BJ (cell line): ENCODE data around the gene FAM234B. TPM values are rescaled to one million over a fixed set of nuclear protein-coding genes. Genes with fewer than 3 reads are reported as not detected.

Experiments
- CTCF ChIA-PET: fragments of 350-600 bp; formaldehyde crosslinking; extraction: SDS; loops from one replicate; lab custom pipeline; 2021; ENCODE audit warnings: antibody characterized with exemption, inconsistent platforms; lab: Yijun Ruan, JAX
- POLR2A ChIA-PET: fragments of 300-600 bp; sonication (Branson Sonifier 250); formaldehyde crosslinking; extraction: SDS; loops from one replicate; lab custom pipeline; 2021; ENCODE audit warnings: antibody characterized with exemption; lab: Charles Lee
- DNase-seq: peaks from one replicate; pipeline ENCODE4 v3.0.0-alpha.2; 2011; ENCODE audit warnings: low read depth
- H3K27me3 ChIP-seq: 2 replicates; pipeline ENCODE4 v1.6.0; 2011; ENCODE audit warnings: low read length; ENCODE audit not compliant: control insufficient read depth, insufficient read depth
- H3K36me3 ChIP-seq: 2 replicates; pipeline ENCODE4 v1.5.1; 2011; ENCODE audit warnings: low read length; ENCODE audit not compliant: control insufficient read depth, insufficient read depth
- H3K4me3 ChIP-seq: 2 replicates; pipeline ENCODE4 v1.5.1; 2011; ENCODE audit warnings: low read depth, mild to moderate bottlenecking, control low read depth, low read length
- polyA plus RNA-seq: library from polyadenylated mRNA; depleted of rRNA; stranded (reverse); fragments of >200 nt; gene quantifications from 2 replicates; pipeline ENCODE4 v1.2.3, GENCODE V29; 2011; rRNA removed
- TF ChIP-seq, protein P1 (sequence below): IDR thresholded peaks from 2 replicates; pipeline ENCODE4 v1.5.1; 2011; ENCODE audit warnings: low read depth, mild to moderate bottlenecking, control low read depth, inconsistent platforms, low read length, moderate library complexity; ENCODE audit not compliant: insufficient read depth

FAM234B gene
- polyA plus RNA-seq, 1 experiment = 2.4 TPM

DNA sequence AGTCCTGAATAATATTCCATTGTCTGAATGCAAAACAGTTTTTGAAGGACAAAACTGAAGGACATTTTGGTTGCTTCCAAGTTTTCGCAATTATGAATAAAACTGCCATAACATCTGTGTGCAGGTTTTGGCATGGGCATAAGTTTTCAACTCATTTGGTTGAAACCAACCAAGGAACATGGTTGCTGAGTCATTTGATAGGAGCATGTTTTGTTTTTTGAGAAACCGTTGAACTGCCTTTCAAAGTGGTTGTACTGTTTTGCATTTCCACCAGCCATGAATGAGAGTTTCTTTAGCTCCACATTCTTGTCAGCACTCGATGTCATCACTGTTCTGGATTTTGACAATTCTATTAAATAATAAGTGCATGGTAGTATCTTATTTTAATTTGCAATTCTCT, 82.3 kb downstream of the FAM234B start:
- TF ChIP-seq, protein P1, sequence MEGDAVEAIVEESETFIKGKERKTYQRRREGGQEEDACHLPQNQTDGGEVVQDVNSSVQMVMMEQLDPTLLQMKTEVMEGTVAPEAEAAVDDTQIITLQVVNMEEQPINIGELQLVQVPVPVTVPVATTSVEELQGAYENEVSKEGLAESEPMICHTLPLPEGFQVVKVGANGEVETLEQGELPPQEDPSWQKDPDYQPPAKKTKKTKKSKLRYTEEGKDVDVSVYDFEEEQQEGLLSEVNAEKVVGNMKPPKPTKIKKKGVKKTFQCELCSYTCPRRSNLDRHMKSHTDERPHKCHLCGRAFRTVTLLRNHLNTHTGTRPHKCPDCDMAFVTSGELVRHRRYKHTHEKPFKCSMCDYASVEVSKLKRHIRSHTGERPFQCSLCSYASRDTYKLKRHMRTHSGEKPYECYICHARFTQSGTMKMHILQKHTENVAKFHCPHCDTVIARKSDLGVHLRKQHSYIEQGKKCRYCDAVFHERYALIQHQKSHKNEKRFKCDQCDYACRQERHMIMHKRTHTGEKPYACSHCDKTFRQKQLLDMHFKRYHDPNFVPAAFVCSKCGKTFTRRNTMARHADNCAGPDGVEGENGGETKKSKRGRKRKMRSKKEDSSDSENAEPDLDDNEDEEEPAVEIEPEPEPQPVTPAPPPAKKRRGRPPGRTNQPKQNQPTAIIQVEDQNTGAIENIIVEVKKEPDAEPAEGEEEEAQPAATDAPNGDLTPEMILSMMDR = no peak
- ChIA-PET CTCF (interaction anchor here (1.6 kb wide), 1 partner anchor 9 kb away, joined by 4 read pairs; no protein-coding TSS in a partner anchor), POLR2A (no interaction called here)
- no peak for DNase-seq
- Histone ChIP-seq H3K36me3 (no peaks in the 10 kb centered on the region), H3K27me3 (no peaks in the 10 kb centered on the region), H3K4me3 (no peak overlapping the region)

DNA sequence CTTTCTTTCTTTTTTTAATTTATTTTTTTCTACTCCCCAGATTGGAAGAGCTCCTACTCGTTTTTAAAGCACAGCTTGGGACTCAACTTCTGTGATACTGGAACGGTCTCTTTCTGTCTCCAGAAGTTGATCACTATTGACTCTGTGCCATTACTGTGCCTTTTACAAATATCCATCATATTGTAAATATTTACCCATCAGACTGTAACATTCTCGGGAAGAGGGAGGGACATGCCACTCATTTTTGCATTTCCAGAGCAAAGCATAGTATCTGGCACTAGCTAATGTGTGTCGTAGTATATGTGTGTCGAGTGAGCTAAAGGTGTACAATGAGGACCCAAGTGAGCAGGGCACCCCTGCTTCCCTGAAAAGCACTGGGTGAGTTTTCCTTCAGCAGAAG, 83.3 kb downstream of the FAM234B start:
- no peak overlapping the region for H3K4me3 ChIP-seq
- no peaks in the 10 kb centered on the region for H3K27me3 ChIP-seq
- H3K36me3 ChIP-seq = no peaks in the 10 kb centered on the region
- TF ChIP-seq, protein P1 = no peak
- CTCF ChIA-PET = interaction anchor here (1.6 kb wide), 1 partner anchor 10 kb away, joined by 4 read pairs; no protein-coding TSS in a partner anchor
- DNase-seq = no peak
- POLR2A ChIA-PET = no interaction called here

- ChIA-PET POLR2A (interaction anchor here (0.6 kb wide), 2 partner anchors 68 to 116 kb away, joined by 3 to 7 read pairs; partner anchors contain the start of gene EMP1), CTCF (no interaction called here)
- DNase-seq = peak; percentile 55
- TF ChIP-seq, protein P1 = no peak
- no peak overlapping the region for H3K4me3 ChIP-seq
- no peaks in the 10 kb centered on the region for H3K36me3 ChIP-seq
- H3K27me3 ChIP-seq = no peaks in the 10 kb centered on the region
Observed at GRCh38 chr12:13128291-13128965, 84.2 kb downstream of the FAM234B start.

DNA sequence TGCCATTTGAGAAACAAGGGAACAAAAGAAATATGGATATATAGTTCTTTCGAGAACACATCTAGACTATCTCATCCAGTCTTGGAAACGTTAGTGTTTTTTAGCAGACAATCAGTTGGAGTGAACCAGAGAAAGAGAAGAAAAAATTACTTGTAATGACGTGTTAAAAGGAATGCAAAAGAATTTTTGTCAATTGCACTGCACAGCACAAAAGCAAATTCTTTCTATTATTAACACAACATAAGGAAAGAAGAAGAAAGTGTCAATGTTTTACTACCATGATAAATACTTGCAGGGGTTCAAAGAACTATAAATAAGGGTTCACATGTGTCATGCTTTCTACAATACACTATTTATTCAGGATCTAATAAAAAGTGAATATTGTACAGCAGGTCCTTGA, 86.8 kb downstream of the FAM234B start:
- Histone ChIP-seq H3K27me3 (no peaks in the 10 kb centered on the region), H3K36me3 (no peaks in the 10 kb centered on the region), H3K4me3 (no peak overlapping the region)
- no peak for DNase-seq
- TF ChIP-seq, protein P1 = no peak
- POLR2A ChIA-PET = no interaction called here
- CTCF ChIA-PET = no interaction called here

Other genes with a start within 250 kb of the FAM234B start
- 47.9 and 68.9 TPM in 2 replicates for gene DDX47, start 231.0 kb upstream of the FAM234B start, polyA plus RNA-seq
- 230 and 241 TPM in 2 replicates for gene GPRC5A, start 152.8 kb upstream of the FAM234B start, polyA plus RNA-seq
- not detected in 2 replicates for gene GPRC5D, start 92.2 kb upstream of the FAM234B start, polyA plus RNA-seq
- 40.6 and 41.9 TPM in 2 replicates for gene HEBP1, start 44.1 kb upstream of the FAM234B start, polyA plus RNA-seq
- 0.26 and 0.27 TPM in 2 replicates for gene GSG1, start 59.3 kb downstream of the FAM234B start, polyA plus RNA-seq
- gene EMP1, start 152.3 kb downstream of the FAM234B start, polyA plus RNA-seq = 228 and 258 TPM in 2 replicates